Measurements from ENCODE around the gene JARID2.

DNA sequence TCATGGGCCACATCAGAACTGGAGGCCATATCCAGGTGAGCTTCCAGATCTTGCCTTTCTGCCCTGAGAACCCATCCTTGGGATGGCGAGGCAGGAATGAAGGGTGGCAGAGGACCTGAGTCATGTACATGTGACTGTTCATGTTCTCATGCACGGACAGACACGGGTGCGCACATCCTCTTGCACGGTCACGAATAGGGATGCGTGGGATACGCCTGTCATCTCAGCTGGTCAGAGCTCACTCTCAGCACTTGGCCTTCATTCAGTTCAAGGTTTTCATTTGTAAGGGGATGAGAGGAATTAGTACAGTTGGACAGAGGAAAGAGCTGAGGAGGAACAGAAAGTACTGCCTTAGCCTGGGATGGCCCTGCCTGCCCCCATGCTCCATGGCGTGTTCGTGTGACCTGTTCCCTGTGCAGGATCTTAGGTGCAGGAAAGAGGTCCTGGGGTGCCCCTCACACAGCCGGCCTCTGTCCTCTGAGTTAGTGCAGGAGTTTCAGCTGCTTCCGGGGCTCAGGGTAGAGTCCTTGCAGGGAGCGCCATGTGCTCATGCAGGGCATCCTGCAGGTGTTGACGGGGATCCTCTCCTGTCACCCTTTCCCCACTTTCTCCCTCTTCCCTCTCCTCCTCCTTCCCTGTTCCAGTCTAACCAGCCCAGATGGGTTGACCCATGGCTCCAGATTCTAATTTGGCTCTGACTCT lies 243.5 kb downstream of the JARID2 start:
- TF ChIP-seq ZNF114 (tag by site-specific recombination; IDR thresholded peaks at IDR 0.05): no peak
- TF ChIP-seq, protein P1, sequence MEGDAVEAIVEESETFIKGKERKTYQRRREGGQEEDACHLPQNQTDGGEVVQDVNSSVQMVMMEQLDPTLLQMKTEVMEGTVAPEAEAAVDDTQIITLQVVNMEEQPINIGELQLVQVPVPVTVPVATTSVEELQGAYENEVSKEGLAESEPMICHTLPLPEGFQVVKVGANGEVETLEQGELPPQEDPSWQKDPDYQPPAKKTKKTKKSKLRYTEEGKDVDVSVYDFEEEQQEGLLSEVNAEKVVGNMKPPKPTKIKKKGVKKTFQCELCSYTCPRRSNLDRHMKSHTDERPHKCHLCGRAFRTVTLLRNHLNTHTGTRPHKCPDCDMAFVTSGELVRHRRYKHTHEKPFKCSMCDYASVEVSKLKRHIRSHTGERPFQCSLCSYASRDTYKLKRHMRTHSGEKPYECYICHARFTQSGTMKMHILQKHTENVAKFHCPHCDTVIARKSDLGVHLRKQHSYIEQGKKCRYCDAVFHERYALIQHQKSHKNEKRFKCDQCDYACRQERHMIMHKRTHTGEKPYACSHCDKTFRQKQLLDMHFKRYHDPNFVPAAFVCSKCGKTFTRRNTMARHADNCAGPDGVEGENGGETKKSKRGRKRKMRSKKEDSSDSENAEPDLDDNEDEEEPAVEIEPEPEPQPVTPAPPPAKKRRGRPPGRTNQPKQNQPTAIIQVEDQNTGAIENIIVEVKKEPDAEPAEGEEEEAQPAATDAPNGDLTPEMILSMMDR (tag by site-specific recombination; IDR thresholded peaks at IDR 0.05): no peak
